ENCODE results near the gene CCDC91. TPM values are rescaled to one million over a fixed set of nuclear protein-coding genes. Genes with fewer than 3 reads are reported as not detected.

CCDC91 gene
- total RNA-seq, 1 donor from 2014 or later, result 30.2 TPM

DNA sequence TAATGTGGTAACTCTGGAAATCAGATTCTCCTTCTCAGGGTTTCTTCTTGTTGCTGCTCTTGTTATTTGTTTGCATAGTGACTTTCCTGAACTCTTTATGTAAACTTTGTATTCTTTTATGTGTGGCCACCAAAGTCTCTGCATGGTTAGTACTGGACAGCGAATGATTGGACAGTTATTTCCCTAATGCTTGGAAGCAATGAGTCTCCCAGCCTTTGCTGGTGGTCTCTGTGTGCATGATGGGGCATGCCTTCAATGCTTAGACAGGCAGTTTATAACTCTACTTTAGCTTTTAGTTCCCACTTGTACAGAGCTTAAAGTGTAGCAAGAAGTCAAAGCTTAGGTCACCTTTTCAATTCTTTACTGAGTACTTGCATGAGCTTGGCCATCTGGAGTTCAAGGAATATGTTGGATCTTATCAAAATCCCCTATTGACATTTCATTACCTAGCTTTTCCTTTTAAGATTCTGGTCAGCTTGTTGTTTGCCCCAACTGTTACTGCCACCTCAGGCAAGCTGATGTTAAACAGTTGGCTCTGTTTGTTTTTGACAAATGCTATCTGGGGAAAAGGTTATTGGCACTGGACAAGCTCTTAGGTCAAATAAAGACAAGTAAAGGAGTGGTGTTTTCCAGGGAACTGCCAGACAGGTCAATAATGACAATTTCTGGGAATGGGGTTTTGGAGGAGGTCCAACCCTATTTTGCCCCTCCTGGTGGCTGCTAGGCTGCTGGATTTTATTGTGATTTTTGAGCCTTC, 12.3 kb downstream of the CCDC91 start:
- Histone ChIP-seq H3K36me3 (no peaks in the 10 kb centered on the region), H3K4me3 (no peak overlapping the region), H3K27ac (no peak overlapping the region), H3K9me3 (peaks cover 6% of the 10 kb centered on the region), H3K4me1 (no peaks in the 10 kb centered on the region), H3K27me3 (ENCODE audit: low read depth) (no peaks in the 10 kb centered on the region)
- no peak for DNase-seq
- no peak for ATAC-seq
- intact Hi-C loops (cut with DNase I), result no loop called here
- TF ChIP-seq CTCF (IDR thresholded peaks at IDR 0.05), result no peak

GRCh38 chr12:28209782-28210181, 19.5 kb downstream of the CCDC91 start:
- ATAC-seq, result no peak
- DNase-seq, result no peak
- no peaks in the 10 kb centered on the region for H3K4me1 ChIP-seq
- no peak overlapping the region for H3K27ac ChIP-seq
- H3K27me3 ChIP-seq (ENCODE audit: low read depth), result no peaks in the 10 kb centered on the region
- no peaks in the 10 kb centered on the region for H3K9me3 ChIP-seq
- TF ChIP-seq CTCF (IDR thresholded peaks at IDR 0.05), result no peak
- no peaks in the 10 kb centered on the region for H3K36me3 ChIP-seq
- H3K4me3 ChIP-seq, result no peak overlapping the region
- intact Hi-C loops (cut with DNase I), result no loop called here

- TF ChIP-seq CTCF (IDR thresholded peaks at IDR 0.05), result no peak
- no peak for DNase-seq
- intact Hi-C loops (cut with DNase I), result no loop called here
- Histone ChIP-seq H3K27me3 (ENCODE audit: low read depth) (no peaks in the 10 kb centered on the region), H3K4me1 (no peaks in the 10 kb centered on the region), H3K4me3 (no peak overlapping the region), H3K27ac (no peak overlapping the region), H3K36me3 (no peaks in the 10 kb centered on the region), H3K9me3 (no peaks in the 10 kb centered on the region)
- ATAC-seq, result no peak
Observed at GRCh38 chr12:28212182-28212581, 21.9 kb downstream of the CCDC91 start.

DNA sequence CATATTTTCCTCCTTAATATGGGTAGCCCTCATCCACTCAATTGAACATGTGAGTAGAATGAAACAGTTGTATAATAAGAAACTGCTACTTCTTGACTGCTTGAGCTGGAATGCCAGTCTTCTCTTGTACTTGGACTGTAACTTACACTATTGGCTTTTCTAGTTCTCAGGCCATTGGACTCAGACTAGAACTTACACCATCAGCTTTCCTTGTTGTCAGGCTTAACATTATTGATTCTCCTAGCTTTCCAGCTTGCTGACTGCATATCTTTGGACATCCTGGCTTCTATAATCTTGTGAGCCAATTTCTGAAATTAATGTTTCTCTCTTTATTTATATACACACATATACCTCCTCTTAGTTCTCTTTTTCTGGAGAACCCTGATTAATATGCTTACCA, 24.8 kb downstream of the CCDC91 start:
- no peak for DNase-seq
- Histone ChIP-seq H3K27me3 (ENCODE audit: low read depth) (no peaks in the 10 kb centered on the region), H3K4me3 (no peak overlapping the region), H3K9me3 (peaks cover 6% of the 10 kb centered on the region), H3K4me1 (no peaks in the 10 kb centered on the region), H3K36me3 (no peaks in the 10 kb centered on the region), H3K27ac (no peak overlapping the region)
- intact Hi-C loops (cut with DNase I), result no loop called here
- no peak for TF ChIP-seq CTCF (IDR thresholded peaks at IDR 0.05)
- no peak for ATAC-seq

- Histone ChIP-seq H3K9me3 (peaks cover 6% of the 10 kb centered on the region), H3K4me3 (no peak overlapping the region), H3K27ac (no peak overlapping the region), H3K27me3 (ENCODE audit: low read depth) (no peaks in the 10 kb centered on the region), H3K36me3 (no peaks in the 10 kb centered on the region), H3K4me1 (no peaks in the 10 kb centered on the region)
- ATAC-seq, result no peak
- intact Hi-C loops (cut with DNase I), result no loop called here
- TF ChIP-seq CTCF (IDR thresholded peaks at IDR 0.05), result no peak
- no peak for DNase-seq
Observed at GRCh38 chr12:28216016-28216415, 25.8 kb downstream of the CCDC91 start.
